Peyer's patch (tissue), 4 donors: ENCODE results near the gene ACSL4. TPM values are rescaled to one million over a fixed set of nuclear protein-coding genes. Genes with fewer than 3 reads are reported as not detected.

Source experiments
- DNase-seq, 3 donors: peaks; one replicate each; pipeline ENCODE4 v3.0.0-alpha.2; 2017 to 2019
- H3K27ac ChIP-seq, 4 donors: fragments of 200-600 bp; sonication (generic); one replicate each; pipeline ENCODE4 v1.5.1; 2016 to 2019
- H3K27me3 ChIP-seq, 2 donors: fragments of 200-600 bp; sonication (generic); one replicate each; pipeline ENCODE4 v1.5.1; 2019
- H3K36me3 ChIP-seq, 3 donors: fragments of 200-600 bp; sonication (generic); one replicate each; pipeline ENCODE4 v1.5.1; 2016 to 2019
- H3K4me1 ChIP-seq, 4 donors: fragments of 200-600 bp; sonication (generic); one replicate each; pipeline ENCODE4 v1.5.1; 2016 to 2019
- H3K4me3 ChIP-seq, 4 donors: fragments of 200-600 bp; sonication (generic); 1 replicate in 3 of 4; 2 replicates in 1 of 4; pipeline ENCODE4 v1.5.1; 2016 to 2019; ENCODE audit warnings: mild to moderate bottlenecking in 1 of 4
- H3K9me3 ChIP-seq, 4 donors: fragments of 200-600 bp; sonication (generic); one replicate each; pipeline ENCODE4 v1.5.1; 2016 to 2019; ENCODE audit warnings: mild to moderate bottlenecking in 1 of 4
- POLR2A ChIP-seq, 2 donors: fragments of 450-650 bp; IDR thresholded peaks; one replicate each; pipeline ENCODE4 v1.5.1; 2017; ENCODE audit warnings: antibody characterized with exemption in 2 of 2, mild to moderate bottlenecking in 2 of 2, moderate library complexity in 2 of 2
- total RNA-seq, 4 donors: library from RNA; depleted of rRNA; stranded (reverse); fragments of >200 nt; gene quantifications; one replicate each; pipeline ENCODE4 v1.1.0, GENCODE V29; 2016
- TF ChIP-seq, protein P1 (sequence below), 6 experiments: fragments of 450-650 bp in 4 of 6; fragments of 200-600 bp in 2 of 6; sonication (generic) in 1 of 6; IDR thresholded peaks; one replicate each; pipeline ENCODE4 v1.5.1; 2017 to 2019; ENCODE audit warnings: antibody characterized with exemption in 6 of 6, mild to moderate bottlenecking in 3 of 6, moderate library complexity in 1 of 6

ACSL4 gene
- total RNA-seq, 4 donors from 2014 or later = 12.4 to 32.2 (median 17.6) TPM

DNA sequence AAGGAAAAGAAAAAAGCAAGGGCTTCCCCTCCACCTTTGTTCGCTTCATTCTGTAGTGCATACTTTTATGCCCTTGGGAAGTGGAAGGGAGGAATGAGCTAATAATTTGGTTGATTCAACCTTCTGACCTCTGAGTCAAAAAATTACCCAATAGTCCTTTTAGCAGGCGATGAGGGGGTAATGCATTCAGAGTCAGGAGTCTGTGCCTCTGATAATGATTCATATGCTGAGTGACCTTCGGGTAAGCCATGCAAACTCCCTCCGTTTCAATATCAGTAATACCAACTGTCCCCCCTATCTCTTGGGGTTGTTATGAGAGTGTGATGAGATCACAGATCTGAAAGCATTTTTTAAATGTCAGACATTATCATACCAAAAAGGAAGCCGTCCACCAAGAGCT lies 41.6 kb upstream of the ACSL4 start:
- Histone ChIP-seq H3K4me1 (no peaks in the 10 kb centered on the region), H3K36me3 (no peaks in the 10 kb centered on the region), H3K4me3 (no peak overlapping the region), H3K9me3 (no peaks in the 10 kb centered on the region), H3K27ac (no peak overlapping the region), H3K27me3 (no peaks in the 10 kb centered on the region)
- TF ChIP-seq POLR2A (IDR thresholded peaks at IDR 0.05) = no peak
- no peak for DNase-seq

- Histone ChIP-seq H3K4me1 (no peaks in the 10 kb centered on the region), H3K9me3 (no peaks in the 10 kb centered on the region), H3K27me3 (no peaks in the 10 kb centered on the region), H3K36me3 (no peaks in the 10 kb centered on the region), H3K4me3 (no peak overlapping the region), H3K27ac (no peak overlapping the region)
- no peak for DNase-seq
- TF ChIP-seq, protein P1, sequence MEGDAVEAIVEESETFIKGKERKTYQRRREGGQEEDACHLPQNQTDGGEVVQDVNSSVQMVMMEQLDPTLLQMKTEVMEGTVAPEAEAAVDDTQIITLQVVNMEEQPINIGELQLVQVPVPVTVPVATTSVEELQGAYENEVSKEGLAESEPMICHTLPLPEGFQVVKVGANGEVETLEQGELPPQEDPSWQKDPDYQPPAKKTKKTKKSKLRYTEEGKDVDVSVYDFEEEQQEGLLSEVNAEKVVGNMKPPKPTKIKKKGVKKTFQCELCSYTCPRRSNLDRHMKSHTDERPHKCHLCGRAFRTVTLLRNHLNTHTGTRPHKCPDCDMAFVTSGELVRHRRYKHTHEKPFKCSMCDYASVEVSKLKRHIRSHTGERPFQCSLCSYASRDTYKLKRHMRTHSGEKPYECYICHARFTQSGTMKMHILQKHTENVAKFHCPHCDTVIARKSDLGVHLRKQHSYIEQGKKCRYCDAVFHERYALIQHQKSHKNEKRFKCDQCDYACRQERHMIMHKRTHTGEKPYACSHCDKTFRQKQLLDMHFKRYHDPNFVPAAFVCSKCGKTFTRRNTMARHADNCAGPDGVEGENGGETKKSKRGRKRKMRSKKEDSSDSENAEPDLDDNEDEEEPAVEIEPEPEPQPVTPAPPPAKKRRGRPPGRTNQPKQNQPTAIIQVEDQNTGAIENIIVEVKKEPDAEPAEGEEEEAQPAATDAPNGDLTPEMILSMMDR (IDR thresholded peaks at IDR 0.05) = no peak
- no peak for TF ChIP-seq POLR2A (IDR thresholded peaks at IDR 0.05)
These were observed 41.1 kb upstream of the ACSL4 start for GRCh38 chrX:109774136-109774535.

GRCh38 chrX:109773374-109773773 lies 40.3 kb upstream of the ACSL4 start:
- TF ChIP-seq, protein P1 (IDR thresholded peaks at IDR 0.05) = no peak
- no peak for TF ChIP-seq POLR2A (IDR thresholded peaks at IDR 0.05)
- no peaks in the 10 kb centered on the region for H3K4me1 ChIP-seq
- H3K27me3 ChIP-seq = no peaks in the 10 kb centered on the region
- DNase-seq = no peak
- H3K4me3 ChIP-seq = no peak overlapping the region
- H3K9me3 ChIP-seq = no peaks in the 10 kb centered on the region
- no peak overlapping the region for H3K27ac ChIP-seq
- no peaks in the 10 kb centered on the region for H3K36me3 ChIP-seq

DNA sequence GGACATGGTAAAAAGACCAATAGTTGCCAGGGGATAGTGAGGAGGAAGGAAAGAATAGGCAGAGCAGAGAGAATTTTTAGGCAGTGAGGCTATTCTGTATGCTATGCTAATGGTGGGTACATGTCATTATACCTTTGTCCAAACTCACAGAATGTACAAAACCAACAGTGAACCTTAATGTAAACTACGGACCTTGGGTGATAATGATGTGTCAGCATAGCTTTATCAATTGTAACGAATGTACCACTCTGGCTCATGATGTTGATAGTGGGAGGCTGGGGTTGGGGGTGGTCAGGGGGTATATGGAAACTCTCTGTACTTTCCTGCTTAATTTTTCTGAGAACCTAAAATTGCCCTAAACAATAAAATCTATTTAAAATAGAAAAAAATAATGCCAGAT lies 37.7 kb upstream of the ACSL4 start:
- no peaks in the 10 kb centered on the region for H3K27me3 ChIP-seq
- TF ChIP-seq, protein P1 (IDR thresholded peaks at IDR 0.05) = no peak
- TF ChIP-seq POLR2A (IDR thresholded peaks at IDR 0.05) = no peak
- no peaks in the 10 kb centered on the region for H3K36me3 ChIP-seq
- H3K27ac ChIP-seq = no peak overlapping the region
- H3K9me3 ChIP-seq = no peaks in the 10 kb centered on the region
- DNase-seq = no peak
- H3K4me1 ChIP-seq = no peaks in the 10 kb centered on the region
- no peak overlapping the region for H3K4me3 ChIP-seq

- Histone ChIP-seq H3K4me3 (no peak overlapping the region), H3K36me3 (no peaks in the 10 kb centered on the region), H3K4me1 (no peaks in the 10 kb centered on the region), H3K9me3 (no peaks in the 10 kb centered on the region), H3K27ac (no peak overlapping the region), H3K27me3 (no peaks in the 10 kb centered on the region)
- TF ChIP-seq, protein P1 (IDR thresholded peaks at IDR 0.05) = no peak
- TF ChIP-seq POLR2A (IDR thresholded peaks at IDR 0.05) = no peak
- no peak for DNase-seq
These were observed 27.8 kb upstream of the ACSL4 start for GRCh38 chrX:109760922-109761250.

GRCh38 chrX:109760209-109760921 lies 27.3 kb upstream of the ACSL4 start:
- no peak for DNase-seq
- H3K36me3 ChIP-seq = no peaks in the 10 kb centered on the region
- no peaks in the 10 kb centered on the region for H3K4me1 ChIP-seq
- no peak overlapping the region for H3K27ac ChIP-seq
- no peak for TF ChIP-seq POLR2A (IDR thresholded peaks at IDR 0.05)
- TF ChIP-seq, protein P1 (IDR thresholded peaks at IDR 0.05) = no peak
- H3K27me3 ChIP-seq = no peaks in the 10 kb centered on the region
- no peaks in the 10 kb centered on the region for H3K9me3 ChIP-seq
- H3K4me3 ChIP-seq = no peak overlapping the region
